SIG-M5 treated with dmso at 0.1 percent for 504 hours (cell line): ENCODE data around the gene AHCYL1.
A peak's percentile ranks its signal among the peaks of the same experiment; 100 is the strongest.

Experiments used
- DNase-seq: peaks from one replicate; lab custom pipeline; 2025; ENCODE audit not compliant: unreplicated experiment; lab: John Stamatoyannopoulos, UW

AHCYL1 gene

DNA sequence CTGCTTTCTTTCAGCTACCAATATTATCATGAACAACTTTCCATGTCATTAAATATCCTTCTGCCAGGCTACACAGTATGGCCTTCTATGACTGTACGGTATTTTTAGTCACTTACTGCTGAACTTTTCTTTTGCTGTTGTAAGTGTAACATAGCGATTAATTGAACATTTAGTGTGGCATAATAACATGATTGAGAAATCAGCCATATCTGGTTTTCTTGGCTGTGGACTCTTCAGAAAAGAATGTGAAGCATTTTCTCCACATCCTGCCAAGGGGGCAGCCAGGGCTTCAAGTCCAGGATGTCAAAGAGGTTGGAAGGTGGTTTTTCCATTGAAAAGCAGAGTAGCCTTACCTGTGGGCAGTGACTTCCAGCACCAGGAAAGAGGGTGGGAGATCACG lies 8.8 kb upstream of the AHCYL1 start:
- DNase-seq, result no peak

DNA sequence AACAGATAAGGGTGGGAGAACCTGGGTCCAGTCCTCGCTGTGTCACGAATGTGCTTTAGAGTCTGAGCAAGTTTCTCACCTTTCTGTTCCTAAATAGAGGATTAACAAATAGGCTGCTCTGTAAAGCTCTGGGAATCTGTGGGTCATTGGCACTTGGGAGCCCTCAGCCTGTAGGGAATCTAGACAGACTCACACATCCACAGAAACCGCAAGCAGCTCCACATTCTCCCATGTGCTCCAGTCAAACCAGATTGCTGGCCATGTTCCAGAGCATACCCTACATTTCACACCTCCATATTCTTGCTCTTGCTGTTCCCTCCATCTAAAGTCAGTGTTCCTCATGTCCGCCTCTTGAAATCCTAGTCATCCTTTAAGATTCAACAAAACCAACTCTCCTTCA lies 7.8 kb upstream of the AHCYL1 start:
- DNase-seq, result no peak

DNA sequence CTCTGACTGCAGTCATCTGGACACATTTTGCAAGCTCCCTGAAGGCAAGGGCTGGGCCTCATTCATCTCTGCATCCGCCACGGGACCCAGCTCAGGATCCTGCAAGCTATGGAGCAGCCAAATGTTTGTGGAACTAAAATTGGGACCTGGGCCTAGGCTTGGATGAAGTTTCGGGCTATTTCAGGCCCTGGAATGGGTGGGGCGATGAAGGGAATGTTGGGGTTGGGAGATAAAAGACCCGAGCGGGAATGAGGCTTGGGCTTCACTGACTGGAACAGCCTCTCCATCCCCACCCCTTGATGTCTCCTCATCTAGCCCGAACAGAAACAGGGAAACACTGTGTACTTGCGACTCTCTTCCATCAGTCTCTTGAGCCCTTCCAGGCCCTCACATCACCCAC lies 7.3 kb upstream of the AHCYL1 start:
- no peak for DNase-seq

DNA sequence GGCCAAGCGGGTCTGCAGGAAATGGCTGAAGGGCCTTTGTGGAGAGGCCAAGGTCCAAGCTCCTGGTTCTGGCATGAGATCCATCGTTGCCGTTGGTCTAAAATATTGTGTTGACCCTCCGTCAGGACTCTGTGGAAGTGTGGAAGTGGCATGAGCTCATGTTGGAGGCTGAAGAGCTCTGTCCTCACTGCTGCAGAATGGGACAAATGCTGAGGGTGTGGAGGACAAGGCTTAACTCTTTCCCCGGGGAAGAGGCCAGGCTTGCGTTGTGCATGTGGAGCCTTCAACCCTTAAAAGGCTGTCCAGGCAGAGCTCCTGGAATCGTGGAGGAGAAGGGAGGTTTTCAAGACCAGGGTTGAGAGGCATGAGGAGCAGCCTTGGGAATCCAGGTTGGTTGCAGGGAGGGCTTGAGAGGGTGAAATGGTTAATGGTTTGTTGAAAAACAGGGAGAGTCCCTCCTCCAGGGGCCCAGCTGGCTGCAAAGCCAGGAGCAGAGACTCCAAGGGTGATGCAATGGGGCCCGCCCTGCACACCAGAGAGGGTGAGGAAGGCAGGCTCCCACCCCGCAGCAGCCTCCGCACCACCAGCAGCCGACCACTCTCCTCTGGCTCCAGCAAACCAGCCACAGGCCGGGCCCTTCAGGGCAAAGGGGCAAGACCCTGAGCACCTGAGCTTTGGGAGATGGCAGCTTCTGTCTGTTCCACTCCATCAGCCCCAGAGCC lies 6.7 kb upstream of the AHCYL1 start:
- DNase-seq, result no peak

DNA sequence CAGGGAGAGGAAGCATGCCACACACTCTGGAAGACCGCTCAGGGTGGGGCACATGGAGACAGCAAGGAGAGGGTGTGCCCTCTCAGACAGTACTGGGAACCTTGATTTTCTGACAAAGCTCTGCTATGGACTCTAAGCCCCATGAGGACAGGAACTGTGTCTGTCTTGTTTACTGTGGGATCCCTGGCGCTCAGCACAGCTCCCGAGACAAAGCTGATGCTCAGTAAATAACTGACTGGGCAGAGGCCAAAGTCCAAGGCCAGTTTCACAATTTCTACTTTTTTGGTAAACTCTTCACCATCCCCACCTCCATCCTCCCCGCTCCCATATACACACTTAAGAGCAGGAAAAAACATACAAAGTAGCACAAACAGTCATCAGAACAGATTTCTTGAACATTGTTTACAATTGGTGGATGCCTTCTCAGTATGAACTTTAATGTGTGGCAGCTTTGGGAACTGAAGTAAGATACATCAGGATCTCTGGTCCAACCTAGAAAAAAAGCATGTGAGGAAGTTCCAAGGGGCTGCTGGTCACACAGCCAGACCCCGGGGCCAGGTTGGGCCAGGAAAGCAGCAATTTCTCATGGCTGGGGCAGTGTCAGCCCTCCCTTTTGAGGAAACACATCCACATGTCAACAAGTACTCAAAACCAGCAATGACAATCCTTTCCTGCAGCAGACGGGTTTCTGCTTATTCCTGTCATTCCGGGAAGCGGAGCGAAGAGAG lies 5.6 kb upstream of the AHCYL1 start:
- DNase-seq, result no peak

DNA sequence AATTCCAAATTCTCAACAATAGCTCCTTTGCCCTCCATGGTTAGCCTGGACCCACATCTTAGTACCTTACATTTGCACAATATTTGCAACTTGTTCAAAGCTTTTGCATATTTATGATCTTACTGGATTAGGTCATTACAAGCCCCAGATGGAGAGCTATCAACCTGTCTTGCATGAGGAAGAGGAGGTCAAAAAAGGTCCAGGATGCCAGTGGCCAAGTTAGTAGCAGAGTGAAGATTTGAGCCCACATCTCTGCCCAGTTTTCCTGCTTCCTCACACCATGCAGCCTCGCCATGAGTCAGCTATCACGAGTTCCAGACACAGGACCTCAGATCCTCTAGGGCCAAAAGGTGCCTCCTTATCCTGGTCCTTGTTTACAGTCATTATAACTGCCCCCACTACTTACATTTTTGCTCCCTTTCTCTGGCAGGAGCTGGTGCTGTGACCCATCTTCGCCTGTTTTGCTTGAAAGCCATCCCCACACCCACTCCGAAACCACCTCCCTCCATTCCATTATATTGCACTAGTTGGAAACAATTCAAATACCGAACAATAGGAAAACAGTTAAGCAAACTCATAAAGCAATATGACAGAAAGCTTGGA lies 5.0 kb upstream of the AHCYL1 start:
- DNase-seq, result no peak

DNA sequence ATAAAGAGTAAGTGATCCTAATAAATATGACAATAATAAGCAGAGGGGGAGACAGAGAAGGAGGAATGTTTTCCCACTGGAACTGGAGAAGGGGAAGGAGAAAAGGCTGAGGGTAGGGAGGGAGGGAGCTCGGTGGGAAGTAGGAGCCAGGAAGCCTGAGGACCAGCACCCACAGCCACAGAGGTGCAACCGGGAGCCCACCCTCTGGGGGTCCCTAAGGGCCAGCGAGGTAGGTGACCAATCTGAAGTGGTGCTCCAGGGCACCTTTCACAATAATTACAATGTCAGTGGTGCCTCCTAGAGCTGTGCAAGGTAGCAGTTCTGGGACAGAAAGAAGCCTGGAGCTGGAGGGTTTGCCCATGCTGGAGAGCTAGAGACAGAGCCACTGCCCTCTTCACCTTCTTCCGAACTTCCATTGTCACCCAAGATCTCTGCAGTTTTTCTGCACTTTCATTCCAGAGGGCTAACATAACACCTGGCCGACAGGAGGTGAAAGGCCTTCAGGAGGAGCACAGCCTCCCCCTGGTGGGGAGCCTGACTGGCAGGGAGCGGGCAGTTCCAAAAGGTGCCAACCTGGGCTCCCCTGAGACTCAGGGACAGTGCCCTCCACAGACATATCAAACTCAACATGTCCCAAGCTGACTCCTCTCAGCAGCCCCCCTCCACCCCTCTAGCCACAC lies 4.1 kb upstream of the AHCYL1 start:
- DNase-seq, result no peak

DNA sequence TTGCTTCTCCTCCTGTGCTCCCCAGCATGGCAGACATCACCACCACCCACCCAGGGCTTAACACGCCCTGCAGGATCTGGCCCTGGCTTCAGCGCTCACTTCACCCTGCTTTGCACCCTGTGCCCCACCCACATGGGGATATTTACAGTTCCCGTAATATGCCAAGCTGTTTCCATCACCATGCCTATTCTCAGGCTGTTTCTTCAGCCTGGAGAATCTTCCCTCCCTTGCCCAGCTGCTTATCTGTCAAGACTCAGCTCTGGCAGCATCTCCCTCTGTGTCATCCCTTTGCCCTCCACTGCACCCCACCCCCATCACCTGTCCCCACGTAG lies 3.6 kb upstream of the AHCYL1 start:
- DNase-seq, result no peak

DNA sequence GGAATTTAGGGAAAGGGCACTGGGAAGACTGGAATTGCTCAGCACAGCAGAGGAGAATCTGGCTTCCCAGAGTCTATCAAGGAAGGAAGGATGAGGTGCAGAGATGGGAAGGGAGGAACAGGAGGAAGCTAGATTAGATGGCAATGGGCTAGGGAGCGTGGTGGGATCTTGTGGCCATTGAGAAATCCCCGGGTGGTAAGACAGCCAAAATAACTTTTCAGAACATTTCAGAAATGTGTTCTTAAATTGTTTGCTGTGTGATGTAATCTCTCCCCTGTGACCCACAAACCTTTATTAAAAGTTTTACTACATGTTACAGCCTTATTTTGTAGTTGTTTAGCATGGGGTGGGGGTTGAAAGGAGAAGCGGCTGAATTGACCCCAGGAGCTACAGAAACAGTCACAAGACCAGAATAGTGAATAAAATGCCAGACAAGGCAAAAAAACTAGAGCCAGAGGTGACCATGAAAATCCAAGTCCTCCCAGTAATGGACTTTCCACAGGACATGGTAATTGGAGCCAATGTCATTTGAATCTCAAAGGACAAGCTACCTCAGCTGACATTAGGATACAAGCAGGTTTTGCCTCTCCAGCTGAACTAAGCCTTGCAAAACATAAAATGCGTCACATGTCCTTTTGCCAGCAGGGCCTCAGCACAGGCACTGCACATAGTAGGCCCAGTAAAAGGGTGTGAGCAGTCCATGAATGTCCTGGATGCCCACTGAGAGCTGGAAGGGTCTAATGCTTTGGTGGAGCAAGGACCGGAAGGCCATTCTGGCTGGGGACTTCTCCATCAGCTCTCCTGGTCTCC lies 980 bp upstream of the AHCYL1 start:
- no peak for DNase-seq

DNA sequence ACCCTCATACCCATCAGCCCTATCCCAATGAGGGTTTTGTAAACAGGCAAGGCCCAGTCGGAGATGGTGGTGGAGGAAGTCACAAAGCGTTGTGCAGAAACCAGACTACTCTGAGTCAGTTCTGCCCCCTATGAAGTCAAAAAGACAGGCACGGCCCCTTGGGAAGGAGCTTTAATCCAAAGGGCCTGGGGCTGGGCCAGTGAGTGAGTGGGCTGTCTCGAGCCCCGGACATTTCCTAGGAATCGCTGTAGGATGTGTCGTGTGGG lies 442 bp upstream of the AHCYL1 start:
- DNase-seq, result no peak

DNA sequence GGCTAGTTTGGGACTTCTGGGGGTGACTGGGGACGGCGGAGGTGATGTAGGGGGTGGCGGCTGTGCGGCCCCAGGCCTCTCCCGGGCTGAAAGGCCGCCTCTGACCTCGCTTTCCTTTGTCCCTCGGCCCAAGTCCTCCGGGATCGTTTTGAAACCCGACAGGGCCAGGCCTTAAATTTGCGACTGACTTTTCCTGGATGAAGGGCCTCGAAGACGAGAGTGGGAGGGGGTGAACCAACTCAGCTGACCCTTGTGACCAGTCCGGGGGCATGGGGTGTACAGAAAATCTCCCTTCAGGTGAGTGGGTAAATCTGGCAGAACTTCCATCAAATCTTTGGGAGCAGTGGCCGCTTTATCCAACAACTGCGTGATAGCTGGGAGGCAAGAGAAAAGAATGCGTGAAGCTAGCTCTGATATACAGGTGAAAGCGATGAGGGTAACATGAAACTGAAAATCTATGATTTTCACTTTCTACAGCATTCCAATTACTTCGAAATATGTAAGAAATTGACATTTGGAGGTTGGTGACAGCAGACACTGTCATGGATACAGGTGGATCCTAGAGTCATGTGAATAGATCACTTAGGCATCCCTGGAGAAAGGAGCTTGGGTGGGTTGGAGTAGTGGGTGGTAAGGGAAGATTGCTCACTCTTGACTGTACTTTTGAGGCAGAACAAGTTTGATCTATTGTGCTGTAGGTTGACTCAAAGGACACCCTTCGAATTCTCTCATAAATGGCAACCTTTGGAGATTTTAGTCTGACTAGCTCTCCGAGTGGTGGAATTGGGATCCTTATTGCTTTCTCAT lies 885 bp downstream of the AHCYL1 start:
- DNase-seq, result no peak

DNA sequence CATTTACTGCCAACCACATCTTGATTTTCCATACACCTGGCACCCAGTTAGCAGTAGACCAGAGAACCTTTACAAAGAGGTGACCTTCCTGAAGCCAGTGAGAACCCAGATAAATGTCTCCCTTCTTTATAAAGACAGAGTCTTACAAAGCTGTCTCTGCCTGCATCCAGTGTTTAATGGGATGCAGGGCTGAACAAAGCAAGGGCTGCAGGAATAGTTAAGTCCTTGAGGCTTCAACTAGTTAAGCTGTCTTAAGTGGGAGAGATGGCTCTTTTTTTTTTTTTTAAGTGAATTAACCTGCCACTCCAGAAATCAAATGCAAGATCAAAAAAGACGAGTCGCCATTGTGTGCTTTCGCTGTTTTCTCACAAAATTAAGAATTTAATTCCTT lies 1.5 kb downstream of the AHCYL1 start:
- no peak for DNase-seq

DNA sequence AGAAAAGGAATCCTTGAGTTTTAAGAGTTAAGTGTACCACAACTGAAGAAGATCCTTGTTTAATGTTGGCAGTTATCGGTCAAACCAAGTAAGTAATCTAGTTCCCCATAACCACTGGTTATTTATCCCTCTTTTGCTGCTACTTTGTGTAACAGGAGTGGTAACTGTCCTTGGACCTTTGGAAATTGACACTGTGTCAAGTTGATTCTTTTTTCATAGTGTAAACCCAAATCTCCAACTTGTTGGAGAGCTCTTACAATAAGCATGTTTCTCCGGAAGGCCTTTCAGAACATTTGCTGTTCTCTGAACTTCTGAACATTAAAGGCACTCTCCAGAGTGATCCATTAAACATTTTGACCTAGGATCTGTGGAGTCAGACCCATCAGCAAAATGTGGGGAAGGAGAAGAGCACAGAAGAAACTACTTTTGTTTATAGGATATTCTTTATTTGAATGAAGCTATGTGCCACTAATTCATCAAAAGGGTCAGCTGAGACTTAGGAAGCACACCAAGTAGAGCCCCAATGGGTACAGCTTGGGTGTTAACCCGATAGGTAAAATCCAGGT lies 3.9 kb downstream of the AHCYL1 start:
- no peak for DNase-seq

DNA sequence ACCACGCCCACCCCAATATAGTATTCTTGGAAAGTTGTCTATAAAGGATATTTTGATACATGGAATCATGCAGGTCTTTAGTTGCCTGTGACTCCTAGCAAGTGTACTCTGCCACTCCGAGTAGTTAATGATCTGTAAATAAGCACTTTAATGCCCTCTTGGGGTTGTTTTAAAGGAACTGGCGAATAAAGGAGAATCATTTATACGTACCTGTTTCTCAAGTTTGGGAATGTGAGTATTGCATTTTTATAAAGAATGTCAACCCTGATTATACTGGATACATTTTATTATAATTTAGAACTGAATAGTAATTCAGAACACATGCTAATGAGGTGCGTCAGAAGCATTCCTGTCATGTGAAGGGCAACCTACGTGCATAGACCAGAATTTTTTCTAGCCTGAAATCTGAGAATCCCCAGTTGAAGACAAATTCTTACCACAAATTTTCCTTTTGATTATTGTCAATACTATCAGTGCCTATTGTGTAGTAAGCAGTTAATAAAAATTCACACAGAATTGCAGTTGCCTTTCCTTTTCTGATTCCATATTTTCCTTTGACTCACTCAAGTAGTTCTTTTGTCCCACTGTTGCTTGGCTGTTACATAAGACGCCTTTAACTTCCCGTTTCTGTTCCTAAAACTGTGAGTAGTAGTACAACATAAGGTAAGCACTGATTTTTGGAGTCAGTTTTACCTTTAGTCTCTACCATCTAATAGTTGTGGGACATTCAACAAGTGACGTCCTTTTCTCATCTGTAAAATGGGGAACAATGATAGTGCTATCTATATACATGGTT lies 5.1 kb downstream of the AHCYL1 start:
- peak; percentile 51 for DNase-seq

DNA sequence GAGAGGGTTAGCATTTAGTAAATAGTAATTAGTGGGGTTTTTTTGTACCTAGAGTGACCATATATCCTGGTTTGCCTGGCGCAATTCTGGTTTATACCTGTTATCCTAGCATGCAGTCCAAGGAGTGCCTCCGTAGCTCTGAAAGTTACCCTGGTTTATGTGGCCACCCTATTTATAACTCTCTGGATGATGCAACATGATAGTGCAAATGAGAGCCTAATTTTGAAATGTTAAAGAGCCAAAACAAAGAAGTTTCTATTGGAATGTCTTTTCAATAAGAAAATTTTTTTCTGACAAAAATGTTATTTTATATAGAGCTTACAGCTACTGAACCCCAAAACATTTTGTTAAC lies 5.7 kb downstream of the AHCYL1 start:
- peak; percentile 18 for DNase-seq

DNA sequence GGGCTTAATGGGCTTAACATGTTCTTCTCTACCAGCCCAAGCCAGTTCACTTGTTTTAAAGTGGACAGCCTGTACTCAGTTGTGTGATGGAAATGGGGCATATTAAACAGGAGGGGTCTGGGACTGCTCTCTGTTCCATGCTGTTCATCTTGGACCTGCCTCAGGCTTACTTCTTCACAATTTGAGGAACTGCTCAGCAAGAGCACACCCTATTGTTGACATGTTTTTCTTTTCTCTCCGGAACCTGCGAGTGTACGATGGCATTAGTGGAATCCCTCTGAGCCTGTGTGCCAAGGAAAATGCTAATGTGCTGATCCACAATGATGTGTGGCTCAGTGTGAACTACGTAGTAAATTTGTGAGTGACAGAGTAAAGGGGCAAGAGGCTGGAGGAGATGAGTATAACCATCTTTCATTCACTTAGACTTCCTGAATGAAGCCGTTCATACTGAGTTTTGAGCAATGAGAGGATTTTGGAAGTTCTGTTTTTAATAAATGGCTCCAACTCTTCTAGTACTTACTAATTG lies 6.9 kb downstream of the AHCYL1 start:
- DNase-seq, result no peak

DNA sequence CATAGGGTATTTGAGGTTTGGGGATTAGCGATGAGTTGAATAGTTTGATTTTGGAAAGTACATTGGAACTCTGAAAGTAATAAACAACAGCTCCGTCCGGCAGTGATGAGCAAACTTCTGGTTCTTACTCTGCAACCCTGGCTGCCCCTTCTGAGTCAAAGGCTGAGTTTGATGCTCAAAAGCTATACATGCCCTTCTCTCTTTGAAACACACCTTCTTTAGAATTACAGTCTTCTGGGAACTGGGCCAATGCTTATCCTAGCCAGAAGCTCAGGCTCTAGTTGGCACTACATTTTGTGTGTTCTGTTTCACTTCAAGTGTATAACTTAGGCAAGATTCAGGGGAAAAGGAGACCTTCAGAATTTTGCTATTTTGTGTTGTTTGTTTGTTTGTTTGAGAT lies 9.3 kb downstream of the AHCYL1 start:
- DNase-seq, result no peak

DNA sequence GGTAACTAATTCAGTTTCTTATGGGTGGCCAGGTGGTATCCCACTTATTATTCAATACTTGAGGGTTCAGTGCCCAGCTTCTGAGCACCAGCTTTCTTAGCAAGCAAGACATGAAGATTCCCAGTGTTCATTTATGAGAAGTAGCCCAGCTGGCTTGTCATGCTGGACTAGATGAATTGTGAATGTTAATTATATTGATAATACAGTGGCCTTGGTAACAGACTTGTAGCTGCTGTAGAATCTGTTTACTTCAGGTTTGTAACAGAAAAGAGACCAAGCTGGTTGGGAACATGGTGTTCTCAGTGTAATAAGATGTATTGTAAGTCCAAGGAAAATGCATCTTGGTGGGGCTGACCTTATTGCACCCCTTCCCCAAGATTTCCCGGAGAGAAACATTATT lies 10.1 kb downstream of the AHCYL1 start:
- DNase-seq, result no peak

DNA sequence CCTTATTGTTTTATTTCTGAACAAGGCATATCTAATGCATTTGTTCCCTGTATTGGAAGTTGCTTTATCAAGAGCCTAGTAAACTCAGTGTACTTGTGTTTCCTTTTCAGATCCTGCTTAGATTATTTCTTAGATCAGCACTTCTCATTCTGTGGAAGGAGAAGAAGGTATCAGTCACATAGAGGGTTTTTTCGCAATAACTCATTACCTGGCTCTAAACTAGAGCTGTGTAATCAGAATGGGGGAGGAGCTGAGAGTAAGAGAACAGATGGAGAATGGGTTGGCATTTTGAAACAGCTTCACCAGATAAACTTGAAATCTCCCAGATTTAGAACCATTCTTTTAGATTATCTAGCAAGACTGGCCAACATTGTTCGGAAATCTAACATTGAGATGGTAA lies 11.0 kb downstream of the AHCYL1 start:
- DNase-seq, result no peak
